H1 (cell line): Measurements from ENCODE around the gene WNT3A. TPM values are rescaled to one million over a fixed set of nuclear protein-coding genes. Genes with fewer than 3 reads are reported as not detected.

Source experiments
- CTCF ChIA-PET: fragments of 300-600 bp; sonication (Branson Sonifier 250); formaldehyde crosslinking; loops from one replicate; lab custom pipeline; 2021; ENCODE audit not compliant: partially characterized antibody; lab: Charles Lee
- POLR2A ChIA-PET: fragments of 300-600 bp; sonication (Branson Sonifier 250); formaldehyde crosslinking; loops from one replicate; lab custom pipeline; 2021; ENCODE audit warnings: inconsistent platforms; ENCODE audit not compliant: partially characterized antibody; lab: Charles Lee
- DNase-seq, 2 experiments: peaks; one replicate each; pipeline versions ENCODE4 v3.0.0 to v3.0.0-alpha.2; 2010 to 2022; ENCODE audit warnings: low spot score in 2 of 2, low read depth in 1 of 2, mixed read lengths in 1 of 2
- FAIRE-seq: peaks from 2 replicates; lab custom pipeline; 2011; peaks lifted over from hg19 to GRCh38; lab: Jason Lieb, UNC
- H2AFZ ChIP-seq: 2 replicates; pipeline ENCODE4 v1.8.1; 2012; ENCODE audit warnings: low read length, inconsistent platforms
- H2AK5ac ChIP-seq: 2 replicates; pipeline ENCODE4 v1.6.1; 2013; ENCODE audit warnings: low read depth, low read length
- H2BK120ac ChIP-seq: replicated peaks from 2 replicates; pipeline ENCODE3; 2013; ENCODE audit warnings: low read depth, low read length, inconsistent platforms
- H2BK12ac ChIP-seq: 2 replicates; pipeline ENCODE4 v1.6.1; 2013; ENCODE audit warnings: low read depth, low read length
- H2BK15ac ChIP-seq: 2 replicates; pipeline ENCODE4 v1.6.1; 2013; ENCODE audit warnings: low read length
- H2BK20ac ChIP-seq: 2 replicates; pipeline ENCODE4 v1.6.1; 2013; ENCODE audit warnings: low read length
- H2BK5ac ChIP-seq: 2 replicates; pipeline ENCODE4 v1.6.1; 2013; ENCODE audit warnings: low read depth, low read length
- H3K14ac ChIP-seq: 2 replicates; pipeline ENCODE4 v1.6.1; 2013; ENCODE audit warnings: inconsistent platforms; ENCODE audit not compliant: insufficient read length
- H3K18ac ChIP-seq: 2 replicates; pipeline ENCODE4 v1.6.1; 2013; ENCODE audit warnings: low read length; ENCODE audit errors: extremely low read depth
- H3K23ac ChIP-seq: 2 replicates; pipeline ENCODE4 v1.6.1; 2013; ENCODE audit warnings: inconsistent platforms; ENCODE audit not compliant: insufficient read length
- H3K23me2 ChIP-seq: 2 replicates; pipeline ENCODE4 v1.6.1; 2013; ENCODE audit warnings: low read depth, low read length
- H3K27ac ChIP-seq: 2 replicates; pipeline ENCODE4 v1.6.1; 2011; ENCODE audit warnings: low read depth, low read length, inconsistent platforms
- H3K27me3 ChIP-seq, 4 experiments: replicated peaks in 1 of 4; 1 replicate in 1 of 4; 2 replicates in 3 of 4; pipeline versions ENCODE4 v1.6.1 to v1.8.1; 2011 to 2013; ENCODE audit warnings: low read length in 3 of 4, mild to moderate bottlenecking in 3 of 4, inconsistent platforms in 2 of 4, mixed read lengths in 2 of 4, moderate library complexity in 1 of 4; ENCODE audit not compliant: control insufficient read depth in 3 of 4, insufficient read depth in 3 of 4; ENCODE audit errors: extremely low read depth in 1 of 4
- H3K36me3 ChIP-seq, 4 experiments: 2 replicates each; pipeline versions ENCODE4 v1.6.1 to v1.8.1; 2011 to 2013; ENCODE audit warnings: mild to moderate bottlenecking in 4 of 4, low read length in 3 of 4, moderate library complexity in 2 of 4, control low read depth in 1 of 4, inconsistent platforms in 1 of 4; ENCODE audit not compliant: insufficient read depth in 4 of 4, control insufficient read depth in 2 of 4
- H3K4ac ChIP-seq: replicated peaks from 2 replicates; pipeline ENCODE3; 2013; ENCODE audit warnings: low read length, low read depth, mixed read lengths, inconsistent platforms; ENCODE audit not compliant: insufficient read length
- H3K4me1 ChIP-seq, 4 experiments: replicated peaks in 1 of 4; 1 replicate in 1 of 4; 2 replicates in 3 of 4; pipeline versions ENCODE4 v1.6.1 to v1.8.1; 2011 to 2013; ENCODE audit warnings: low read length in 3 of 4, inconsistent platforms in 2 of 4, mixed read lengths in 1 of 4; ENCODE audit not compliant: insufficient read depth in 4 of 4, control insufficient read depth in 3 of 4
- H3K4me2 ChIP-seq, 2 experiments: 2 replicates each; pipeline versions ENCODE4 v1.6.1 to v1.8.1; 2011 to 2013; ENCODE audit warnings: low read depth in 2 of 2, low read length in 2 of 2, control low read depth in 1 of 2, inconsistent platforms in 1 of 2, mild to moderate bottlenecking in 1 of 2; ENCODE audit not compliant: insufficient read depth in 1 of 2
- H3K4me3 ChIP-seq, 4 experiments: fragments of 200-600, 300-600 bp in 1 of 4; sonication (generic), shearing (Covaris generic), sonication (Bioruptor Twin) in 1 of 4; 2 replicates each; pipeline versions ENCODE4 v1.5.1 to v1.8.1; 2011 to 2016; ENCODE audit warnings: low read length in 4 of 4, low read depth in 3 of 4, control low read depth in 2 of 4, inconsistent platforms in 2 of 4, mild to moderate bottlenecking in 2 of 4, mixed read lengths in 1 of 4, moderate library complexity in 1 of 4; ENCODE audit not compliant: insufficient read depth in 2 of 4; ENCODE audit errors: extremely low read depth in 1 of 4
- H3K56ac ChIP-seq: replicated peaks from 2 replicates; pipeline ENCODE3; 2013; ENCODE audit warnings: low read depth, mild to moderate bottlenecking, mixed read lengths, low read length, inconsistent platforms; ENCODE audit not compliant: insufficient read length
- H3K79me1 ChIP-seq: 2 replicates; pipeline ENCODE4 v1.6.1; 2013; ENCODE audit warnings: low read depth, low read length, control low read depth
- H3K79me2 ChIP-seq, 2 experiments: 2 replicates each; pipeline versions ENCODE4 v1.6.1 to v1.8.1; 2012 to 2013; ENCODE audit warnings: low read length in 2 of 2, mild to moderate bottlenecking in 2 of 2, inconsistent platforms in 1 of 2; ENCODE audit not compliant: insufficient read depth in 2 of 2, control insufficient read depth in 1 of 2
- H3K9ac ChIP-seq, 4 experiments: replicated peaks in 1 of 4; 1 replicate in 1 of 4; 2 replicates in 3 of 4; pipeline versions ENCODE4 v1.6.1 to v1.8.1; 2011 to 2013; ENCODE audit warnings: low read depth in 3 of 4, low read length in 3 of 4, control low read depth in 2 of 4, mild to moderate bottlenecking in 2 of 4, moderate library complexity in 2 of 4, inconsistent platforms in 1 of 4; ENCODE audit errors: extremely low read depth in 1 of 4
- H3K9me3 ChIP-seq, 2 experiments: 2 replicates each; pipeline versions ENCODE4 v1.6.1 to v1.8.1; 2012 to 2013; ENCODE audit warnings: mild to moderate bottlenecking in 2 of 2, moderate library complexity in 2 of 2, control low read depth in 1 of 2, inconsistent platforms in 1 of 2, low read depth in 1 of 2, low read length in 1 of 2, mixed read lengths in 1 of 2; ENCODE audit not compliant: insufficient read depth in 2 of 2
- H4K20me1 ChIP-seq, 2 experiments: replicated peaks in 1 of 2; 2 replicates each; pipeline versions ENCODE3 to v1.8.1; 2011 to 2013; ENCODE audit warnings: inconsistent platforms in 2 of 2, low read length in 2 of 2, mild to moderate bottlenecking in 1 of 2; ENCODE audit not compliant: insufficient read depth in 2 of 2, control insufficient read depth in 1 of 2
- H4K5ac ChIP-seq: 2 replicates; pipeline ENCODE4 v1.6.1; 2013; ENCODE audit warnings: low read length, low read depth, mixed read lengths, inconsistent platforms; ENCODE audit not compliant: insufficient read length
- H4K8ac ChIP-seq: 2 replicates; pipeline ENCODE4 v1.8.0; 2013; ENCODE audit warnings: mild to moderate bottlenecking, moderate library complexity, low read length, inconsistent platforms; ENCODE audit not compliant: insufficient read depth; ENCODE audit errors: extremely low read depth
- H4K91ac ChIP-seq: replicated peaks from 2 replicates; pipeline ENCODE3; 2013; ENCODE audit warnings: low read length, mixed read lengths, inconsistent platforms; ENCODE audit not compliant: insufficient read length
- CBX8 ChIP-seq: fragments of 300-800, 300-1000 bp; sonication (generic); IDR thresholded peaks from 2 replicates; pipeline ENCODE4 v1.7.1; 2016; ENCODE audit warnings: low read depth, low read length, borderline replicate concordance
- CREB1 ChIP-seq: IDR thresholded peaks from 2 replicates; pipeline ENCODE4 v1.6.1; 2012; ENCODE audit warnings: inconsistent platforms
- SP1 ChIP-seq: IDR thresholded peaks from 2 replicates; pipeline ENCODE4 v1.6.1; 2011; ENCODE audit warnings: low read depth, low read length
- TAF1 ChIP-seq: IDR thresholded peaks from 2 replicates; pipeline ENCODE4 v1.6.1; 2011; ENCODE audit warnings: mild to moderate bottlenecking, low read depth, low read length
- WGBS, 2 experiments: shearing (Covaris generic) in 1 of 2; methylation state at CpG; one replicate each; pipeline versions ENCODE4 v1.1.6 to v1.1.7; 2013 to 2015; ENCODE audit warnings: low lambda C conversion rate in 2 of 2, mixed read lengths in 2 of 2, inconsistent platforms in 1 of 2, low coverage in 1 of 2, missing lambda C conversion rate in 1 of 2; ENCODE audit not compliant: insufficient replicate concordance in 2 of 2, insufficient coverage in 1 of 2, insufficient read length in 1 of 2; ENCODE audit errors: extremely low coverage in 1 of 2, missing lambda C conversion rate in 1 of 2; 5-methylcytosine and 5-hydroxymethylcytosine counted together
- polyA plus RNA-seq, 7 experiments: library from polyadenylated mRNA; depleted of rRNA in 3 of 7; stranded (reverse) in 5 of 7; unstranded in 2 of 7; fragments of >200 nt in 5 of 7; fragments of 200-250 nt in 2 of 7; gene quantifications; 1 replicate in 5 of 7; 2 replicates in 1 of 7; 4 replicates in 1 of 7; pipeline versions ENCODE4 v1.2.1 to v1.2.3, GENCODE V29; 2011 to 2013; ENCODE audit warnings: missing spikeins in 2 of 7, mixed read lengths in 2 of 7
- total RNA-seq: library from RNA; stranded (reverse); fragmentation: NEBNext Ultra II Directional; extraction: Animal tissue kit (Norgen Biotek cat#: 25700); gene quantifications from 2 replicates; pipeline ENCODE4 v1.2.1, GENCODE V29; 2021
- TF ChIP-seq, protein P1 (sequence below): IDR thresholded peaks from 2 replicates; pipeline ENCODE4 v1.6.1; 2012; ENCODE audit warnings: inconsistent platforms
- TF ChIP-seq, protein P2 (sequence below), 3 experiments: IDR thresholded peaks; 1 replicate in 2 of 3; 2 replicates in 1 of 3; pipeline versions ENCODE4 v1.5.1 to v1.6.1; 2011; ENCODE audit warnings: low read length in 3 of 3, mild to moderate bottlenecking in 3 of 3, inconsistent platforms in 2 of 3, low read depth in 1 of 3, moderate library complexity in 1 of 3; ENCODE audit not compliant: insufficient read depth in 1 of 3; ENCODE audit errors: control extremely low read depth in 1 of 3

Gene WNT3A
- total and polyA plus RNA-seq, 2 of the 8 experiments (the other 6 are each of a cell fraction or from before 2014, with no cell fraction given): 0.08 to 0.19 TPM

DNA sequence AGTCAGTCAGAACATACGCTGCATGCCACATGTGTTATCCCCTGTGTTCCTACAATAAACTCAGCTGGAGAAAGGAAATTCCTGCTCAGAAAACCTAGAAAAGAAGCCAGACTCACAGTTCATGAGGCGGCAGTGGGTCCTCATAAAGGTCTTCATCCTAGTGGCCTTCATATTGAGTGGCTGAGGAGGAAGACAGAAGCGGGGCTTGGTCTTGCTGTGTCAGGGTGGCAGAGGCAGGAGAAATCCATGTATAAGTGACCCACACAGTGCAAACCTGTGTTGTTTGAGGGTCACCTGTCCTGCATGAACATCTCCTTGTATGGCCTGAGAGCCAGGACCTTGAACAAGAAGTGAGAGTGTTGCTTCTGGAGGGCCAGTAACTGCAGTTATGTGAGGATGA, 4.0 kb upstream of the WNT3A start:
- WGBS, 2 experiments: 84% methylated on average over 3 of the region's 3 CpGs; no CpG with 5 or more reads in 1 of the 2 experiments
- no peak overlapping the region for H4K8ac ChIP-seq
- no peaks in the 10 kb centered on the region for H3K79me1 ChIP-seq
- H3K14ac ChIP-seq: no peak overlapping the region
- no peak overlapping the region for H2BK120ac ChIP-seq
- no peak overlapping the region for H3K23ac ChIP-seq
- H4K20me1 ChIP-seq: peaks cover 12 to 14% of the 10 kb centered on the region in 2 experiments
- H2BK5ac ChIP-seq: no peak overlapping the region
- no peak overlapping the region for H3K27ac ChIP-seq
- no peak overlapping the region for H4K91ac ChIP-seq
- H3K27me3 ChIP-seq: peaks cover 37 to 81% (median 54%) of the 10 kb centered on the region in 4 experiments
- no peak overlapping the region for H3K9ac ChIP-seq
- no peak overlapping the region for H3K56ac ChIP-seq
- H2BK15ac ChIP-seq: no peak overlapping the region
- H3K18ac ChIP-seq: no peak overlapping the region
- no peak for TF ChIP-seq CBX8
- no peak for TF ChIP-seq TAF1
- TF ChIP-seq, protein P1, sequence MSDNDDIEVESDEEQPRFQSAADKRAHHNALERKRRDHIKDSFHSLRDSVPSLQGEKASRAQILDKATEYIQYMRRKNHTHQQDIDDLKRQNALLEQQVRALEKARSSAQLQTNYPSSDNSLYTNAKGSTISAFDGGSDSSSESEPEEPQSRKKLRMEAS: no peak
- TF ChIP-seq CREB1: no peak
- TF ChIP-seq SP1: no peak
- TF ChIP-seq, protein P2, sequence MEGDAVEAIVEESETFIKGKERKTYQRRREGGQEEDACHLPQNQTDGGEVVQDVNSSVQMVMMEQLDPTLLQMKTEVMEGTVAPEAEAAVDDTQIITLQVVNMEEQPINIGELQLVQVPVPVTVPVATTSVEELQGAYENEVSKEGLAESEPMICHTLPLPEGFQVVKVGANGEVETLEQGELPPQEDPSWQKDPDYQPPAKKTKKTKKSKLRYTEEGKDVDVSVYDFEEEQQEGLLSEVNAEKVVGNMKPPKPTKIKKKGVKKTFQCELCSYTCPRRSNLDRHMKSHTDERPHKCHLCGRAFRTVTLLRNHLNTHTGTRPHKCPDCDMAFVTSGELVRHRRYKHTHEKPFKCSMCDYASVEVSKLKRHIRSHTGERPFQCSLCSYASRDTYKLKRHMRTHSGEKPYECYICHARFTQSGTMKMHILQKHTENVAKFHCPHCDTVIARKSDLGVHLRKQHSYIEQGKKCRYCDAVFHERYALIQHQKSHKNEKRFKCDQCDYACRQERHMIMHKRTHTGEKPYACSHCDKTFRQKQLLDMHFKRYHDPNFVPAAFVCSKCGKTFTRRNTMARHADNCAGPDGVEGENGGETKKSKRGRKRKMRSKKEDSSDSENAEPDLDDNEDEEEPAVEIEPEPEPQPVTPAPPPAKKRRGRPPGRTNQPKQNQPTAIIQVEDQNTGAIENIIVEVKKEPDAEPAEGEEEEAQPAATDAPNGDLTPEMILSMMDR (IDR thresholded peaks at IDR 0.05; ENCODE audit: control extremely low read depth in 1 of 3, insufficient read depth in 1 of 3, low read depth in 1 of 3, low read length in 3 of 3): no peak
- no peak overlapping the region for H3K4me2 ChIP-seq
- H2AFZ ChIP-seq: no peak overlapping the region
- no peaks in the 10 kb centered on the region for H3K9me3 ChIP-seq
- no peak overlapping the region for H2BK12ac ChIP-seq
- no peaks in the 10 kb centered on the region for H3K79me2 ChIP-seq
- no peak overlapping the region for H3K4me3 ChIP-seq
- H2AK5ac ChIP-seq: no peak overlapping the region
- H3K4me1 ChIP-seq: peaks cover 0 to 31% (median 16%) of the 10 kb centered on the region in 4 experiments; a peak in 6 of 7 replicates
- FAIRE-seq (no peak), DNase-seq (no peak)
- peaks cover 0 to 6% (median 0%) of the 10 kb centered on the region in 4 experiments; a peak in 1 of 8 replicates for H3K36me3 ChIP-seq
- peaks cover 10% of the 10 kb centered on the region; the same call in 1 of the 2 replicates for H3K23me2 ChIP-seq
- no peak overlapping the region for H4K5ac ChIP-seq
- CTCF ChIA-PET: interaction anchor here (0.9 to 11.6 kb wide), 21 partner anchors 11 to 521 kb away, joined by 3 to 197 read pairs (median 5); partner anchors contain the start of gene ARF1
- no peak overlapping the region for H3K4ac ChIP-seq
- H2BK20ac ChIP-seq: no peak overlapping the region
- POLR2A ChIA-PET: interaction anchor here (0.7 kb wide), 1 partner anchor 70 kb away, joined by 3 read pairs; no protein-coding TSS in a partner anchor
